AG08396 (cell line): ENCODE measurements around the gene KLRC3.
"Not testable (repeated sequence)": the region's sequence is repeated elsewhere in the genome, so short reads cannot be mapped to it uniquely, and the experiment has no call there.

Experiments
- DNase-seq: peaks from one replicate; pipeline ENCODE4 v3.0.0; 2012; ENCODE audit warnings: low spot score, mixed read lengths

The KLRC3 gene

GRCh38 chr12:10420334-10420733, at the start of gene KLRC3:
KLRC3 (minus strand) TSS chr12:10420595; CDS start chr12:10420550, 45 bp downstream.
- DNase-seq = not testable (repeated sequence)

GRCh38 chr12:10469701-10470100, 49.3 kb upstream of the KLRC3 start:
- DNase-seq = no peak

DNA sequence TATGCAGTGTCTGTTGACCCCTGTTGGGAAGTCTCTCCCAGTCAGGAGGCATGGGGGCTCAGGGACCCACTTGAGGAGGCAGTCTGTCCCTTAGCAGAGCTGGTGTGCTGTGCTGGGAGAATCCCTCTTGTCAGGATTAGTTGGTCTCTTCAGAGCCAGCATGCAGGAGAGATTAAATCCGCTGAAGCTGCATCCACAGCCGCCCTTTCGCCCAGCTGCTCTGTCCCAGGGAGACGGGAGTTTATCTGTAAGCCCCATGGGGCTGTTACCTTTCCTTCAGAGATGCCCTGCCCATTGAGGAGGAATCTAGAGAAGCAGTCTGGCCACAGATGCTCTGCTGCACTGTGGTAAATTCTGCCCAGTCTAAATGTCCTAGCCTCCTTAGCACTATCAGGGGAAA, 45.9 kb upstream of the KLRC3 start:
- no peak for DNase-seq

GRCh38 chr12:10457760-10458159, 37.4 kb upstream of the KLRC3 start:
- DNase-seq = no peak

DNA sequence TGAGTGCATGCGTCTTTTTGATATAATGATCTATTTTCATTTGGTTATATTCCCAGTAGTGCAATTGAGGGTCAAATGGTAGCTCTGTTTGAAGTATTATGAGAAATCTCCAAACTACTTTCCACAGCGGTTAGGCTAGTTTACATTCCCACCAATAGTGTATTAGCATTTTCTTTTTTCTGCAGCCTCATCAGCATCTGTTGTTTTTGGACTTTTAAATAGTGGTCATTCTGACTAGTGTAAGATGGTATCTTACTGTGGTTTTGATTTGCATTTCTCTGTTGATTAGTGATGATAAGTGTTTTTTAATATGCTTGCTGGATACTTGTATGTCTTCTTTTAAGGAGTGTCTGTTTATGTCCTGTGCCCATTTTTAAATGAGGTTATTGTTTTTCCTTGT, 36.5 kb upstream of the KLRC3 start:
- no peak for DNase-seq

DNA sequence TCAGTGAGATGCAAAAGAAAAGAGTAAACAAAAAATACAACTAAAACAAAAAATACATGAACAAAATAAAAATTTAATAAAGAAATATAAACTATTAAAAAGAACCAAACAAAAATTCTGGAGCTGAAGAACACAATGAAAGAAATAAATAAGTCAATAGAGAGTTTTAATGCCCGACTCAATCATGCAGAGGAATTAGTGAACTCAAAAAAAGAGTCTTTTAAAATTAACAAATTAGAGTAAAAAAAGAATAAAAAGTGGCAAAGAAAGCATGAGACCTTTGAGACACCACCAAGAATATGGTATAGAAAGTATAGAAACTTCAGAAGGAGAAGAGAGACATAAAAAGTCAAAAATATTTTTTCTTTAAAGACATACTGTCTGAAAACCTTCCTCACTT, 35.4 kb upstream of the KLRC3 start:
- no peak for DNase-seq

GRCh38 chr12:10454531-10454930, 34.1 kb upstream of the KLRC3 start:
- no peak for DNase-seq

DNA sequence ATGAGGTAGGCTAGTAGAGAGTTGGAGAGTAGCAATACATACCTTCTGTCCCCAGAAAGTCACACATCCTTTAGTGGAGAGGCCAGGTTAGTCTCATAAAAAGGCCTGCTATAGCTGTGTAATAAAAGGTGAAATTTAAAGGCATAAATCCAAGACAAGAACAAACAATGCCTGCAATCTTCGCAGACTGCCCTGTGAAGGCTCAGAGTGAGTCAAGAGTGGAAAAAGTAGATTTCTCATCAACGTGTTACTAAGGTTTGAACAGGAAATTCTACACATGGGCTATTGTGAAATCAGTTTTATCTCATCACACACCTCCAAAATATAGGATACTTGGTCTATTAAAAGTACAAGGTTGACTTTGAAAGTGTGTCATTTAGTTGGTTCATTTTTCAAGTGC, 32.8 kb upstream of the KLRC3 start, which contains the start of gene KLRC1:
Gene KLRC1 (minus strand): TSS at position 222 of the 400 bp plus-strand sequence. CDS start 2,221 bp downstream, outside the sequence.
- no peak for DNase-seq

DNA sequence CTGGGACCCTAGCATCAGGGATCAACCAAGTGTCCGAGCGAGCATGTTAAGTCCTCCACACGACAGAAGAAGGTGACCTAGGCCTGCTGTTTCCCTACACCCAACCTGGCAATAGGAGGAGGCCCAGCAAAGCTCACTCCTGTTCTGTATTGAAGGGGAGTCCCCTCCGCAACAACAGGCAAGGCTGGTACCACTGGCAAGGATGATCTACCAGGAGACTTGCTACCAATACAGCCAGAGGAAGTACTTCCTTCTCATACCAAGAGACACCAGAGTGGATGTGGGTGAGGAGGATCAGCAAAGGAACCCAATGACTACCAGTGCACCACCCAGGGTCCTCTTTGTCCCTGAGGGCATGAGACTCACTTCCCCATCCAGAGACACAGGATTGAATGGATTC, 27.8 kb upstream of the KLRC3 start:
- DNase-seq = no peak

DNA sequence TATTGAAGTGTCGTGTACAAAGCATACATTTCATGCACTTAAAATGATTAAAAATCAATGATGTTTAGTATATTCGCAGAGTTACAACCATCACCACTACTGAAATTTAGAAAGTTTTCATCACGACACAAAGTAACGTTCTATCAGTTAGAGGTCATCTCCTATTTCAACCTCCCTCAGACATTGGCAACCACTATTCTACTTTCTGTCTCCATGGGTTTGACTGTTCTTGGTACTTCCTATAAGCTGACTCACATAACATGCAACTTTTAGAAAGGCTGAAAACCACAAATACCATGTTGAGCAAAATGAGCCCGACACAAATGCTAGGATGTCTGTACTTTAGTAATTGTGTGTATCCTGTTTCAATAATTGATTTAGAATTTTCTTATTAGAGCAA, 25.7 kb upstream of the KLRC3 start:
- not testable (repeated sequence) for DNase-seq

GRCh38 chr12:10441144-10441543, 20.7 kb upstream of the KLRC3 start:
- DNase-seq = not testable (repeated sequence)

- not testable (repeated sequence) for DNase-seq
Measured at GRCh38 chr12:10439608-10440274, 19.3 kb upstream of the KLRC3 start.

GRCh38 chr12:10437601-10438000, 17.2 kb upstream of the KLRC3 start:
- DNase-seq = not testable (repeated sequence)

GRCh38 chr12:10435816-10436215, 15.4 kb upstream of the KLRC3 start, which contains the start of gene KLRC2:
KLRC2 (minus strand) TSS chr12:10436010; CDS start chr12:10435986, 24 bp downstream.
- DNase-seq = not testable (repeated sequence)

- DNase-seq = not testable (repeated sequence)
Measured at GRCh38 chr12:10430623-10431022, 10.2 kb upstream of the KLRC3 start.

DNA sequence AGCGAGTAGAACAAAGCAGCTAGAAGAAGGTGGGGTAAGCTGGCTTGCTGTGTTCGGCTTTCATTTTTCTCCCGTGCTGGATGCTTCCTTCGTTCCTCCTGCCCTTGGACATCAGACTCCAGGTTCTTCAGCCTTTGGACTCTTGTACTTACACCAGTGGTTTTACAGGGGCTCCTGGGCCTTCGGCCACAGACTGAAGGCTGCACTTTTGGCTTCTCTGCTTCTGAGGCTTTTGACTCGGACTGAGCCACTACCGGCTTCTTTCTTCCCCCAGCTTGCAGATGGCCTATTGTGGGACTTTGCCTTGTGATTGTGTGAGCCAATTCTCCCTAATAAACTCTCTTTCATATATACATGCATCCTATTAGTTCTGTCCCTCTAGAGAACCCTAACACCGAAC, 5.5 kb upstream of the KLRC3 start:
- not testable (repeated sequence) for DNase-seq

- not testable (repeated sequence) for DNase-seq
Measured at GRCh38 chr12:10424260-10424899, 4.0 kb upstream of the KLRC3 start.

DNA sequence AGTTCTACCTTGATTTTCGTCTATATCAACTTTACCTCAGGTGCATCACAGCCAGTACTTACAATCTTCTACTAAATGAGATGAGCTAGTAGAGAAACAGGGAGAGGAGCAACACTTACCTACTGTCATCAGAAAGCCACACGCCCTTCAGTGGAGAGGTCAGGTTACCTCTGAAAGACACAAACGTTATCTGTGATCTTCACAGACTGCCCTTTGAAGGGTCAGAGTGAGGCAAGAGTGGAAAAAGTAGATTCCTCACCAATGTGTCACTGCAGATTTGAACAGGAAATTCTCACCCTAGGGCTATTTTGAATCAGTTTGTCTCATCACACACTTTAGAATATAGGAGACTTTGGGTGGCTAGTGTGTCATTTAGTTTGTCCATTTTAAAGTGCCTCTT, 1.8 kb upstream of the KLRC3 start:
- DNase-seq = not testable (repeated sequence)

DNA sequence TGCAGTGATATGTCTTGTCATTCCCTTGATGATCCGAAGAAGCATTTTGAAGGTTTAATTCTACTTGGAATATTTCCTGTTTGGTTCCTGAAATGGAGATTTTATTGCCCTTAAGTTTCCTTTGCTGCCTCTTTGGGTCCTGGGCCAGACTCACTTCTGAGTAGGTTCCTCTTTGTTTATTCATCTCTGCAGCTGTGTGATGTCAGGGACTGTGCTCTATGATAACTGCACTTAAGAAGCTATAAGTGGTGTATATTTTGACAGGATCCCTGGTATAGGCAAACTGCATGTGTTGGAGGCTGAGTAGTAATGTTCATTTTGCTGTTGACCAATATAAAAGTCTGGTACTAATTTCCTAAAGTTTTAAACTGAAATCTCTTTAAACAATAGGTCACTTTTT, 11.0 kb downstream of the KLRC3 start, which contains the start of gene KLRC4:
Gene KLRC4 (minus strand): TSS at position 366 of the 400 bp plus-strand sequence. CDS start 182 bp downstream, at position 184.
- DNase-seq = no peak

GRCh38 chr12:10408842-10409241, 11.6 kb downstream of the KLRC3 start:
- DNase-seq = no peak

DNA sequence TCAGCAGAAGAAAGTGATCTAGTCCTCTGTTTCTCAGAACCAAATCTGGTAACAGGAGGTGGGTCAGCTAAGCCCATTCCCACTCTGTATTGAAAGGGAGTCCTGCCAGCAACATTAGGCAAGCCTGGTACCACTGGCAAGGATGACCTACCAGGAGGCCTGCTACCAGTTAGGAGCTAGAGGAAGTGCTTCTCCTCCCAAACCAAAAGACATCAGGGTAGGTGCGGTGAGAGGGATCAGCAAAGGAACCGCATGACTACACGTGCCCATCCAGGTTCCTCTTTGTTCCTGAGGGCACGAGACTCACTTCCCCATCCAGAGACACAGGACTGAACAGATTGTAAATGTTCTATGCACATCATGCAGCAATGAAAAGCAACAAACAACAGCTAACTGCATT, 13.7 kb downstream of the KLRC3 start:
- DNase-seq = no peak

DNA sequence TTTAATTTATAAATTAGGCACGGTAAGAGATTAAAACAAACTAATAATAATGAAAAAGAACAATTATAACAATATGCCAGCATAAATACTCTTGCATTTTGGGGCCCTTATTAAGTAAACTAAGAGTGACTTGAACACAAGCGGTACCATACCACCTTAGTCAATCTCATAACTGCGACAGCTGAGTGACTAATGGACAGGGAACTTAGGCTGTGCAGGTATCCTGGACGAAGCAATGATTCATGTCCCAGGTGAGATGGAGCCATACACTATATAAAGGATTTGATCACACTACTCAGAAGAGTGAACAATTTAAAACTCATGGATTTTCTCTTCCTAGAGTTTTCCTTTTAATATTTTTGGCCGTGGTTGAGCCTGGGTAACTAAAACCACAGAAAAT, 15.1 kb downstream of the KLRC3 start:
- DNase-seq = no peak

- DNase-seq = no peak
Measured at GRCh38 chr12:10404798-10405197, 15.6 kb downstream of the KLRC3 start.
